Measurements from ENCODE around the gene RMC1.
"Not testable (repeated sequence)": the region's sequence is repeated elsewhere in the genome, so short reads cannot be mapped to it uniquely, and the experiment has no call there.

Gene RMC1

GRCh38 chr18:23503038-23503962 is at the start of gene RMC1:
RMC1 (plus strand) TSS chr18:23503511; CDS start chr18:23503619, 108 bp downstream.
- DNase-seq = peak; percentile 93

DNA sequence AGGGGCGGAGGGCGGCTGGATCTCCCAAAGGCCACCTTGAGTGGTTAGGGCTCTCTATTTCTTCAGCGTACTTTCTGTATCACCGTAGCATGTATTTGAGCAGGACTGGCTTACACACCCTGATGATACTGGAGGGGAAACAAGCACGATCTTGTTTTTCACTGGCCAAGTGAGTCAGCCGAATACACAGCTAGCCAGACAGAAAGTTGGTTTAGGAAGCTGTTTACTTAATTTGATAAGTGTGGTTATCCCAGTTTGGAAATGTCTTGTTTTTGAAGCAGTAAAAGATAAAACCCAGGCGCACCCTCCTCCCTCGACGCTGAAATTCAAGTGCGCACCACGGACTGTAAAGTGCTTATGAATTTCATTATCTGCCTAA is 49.6 kb upstream of the RMC1 start:
- DNase-seq = no peak

- no peak for DNase-seq
Measured at GRCh38 chr18:23456835-23457234, 46.5 kb upstream of the RMC1 start.

DNA sequence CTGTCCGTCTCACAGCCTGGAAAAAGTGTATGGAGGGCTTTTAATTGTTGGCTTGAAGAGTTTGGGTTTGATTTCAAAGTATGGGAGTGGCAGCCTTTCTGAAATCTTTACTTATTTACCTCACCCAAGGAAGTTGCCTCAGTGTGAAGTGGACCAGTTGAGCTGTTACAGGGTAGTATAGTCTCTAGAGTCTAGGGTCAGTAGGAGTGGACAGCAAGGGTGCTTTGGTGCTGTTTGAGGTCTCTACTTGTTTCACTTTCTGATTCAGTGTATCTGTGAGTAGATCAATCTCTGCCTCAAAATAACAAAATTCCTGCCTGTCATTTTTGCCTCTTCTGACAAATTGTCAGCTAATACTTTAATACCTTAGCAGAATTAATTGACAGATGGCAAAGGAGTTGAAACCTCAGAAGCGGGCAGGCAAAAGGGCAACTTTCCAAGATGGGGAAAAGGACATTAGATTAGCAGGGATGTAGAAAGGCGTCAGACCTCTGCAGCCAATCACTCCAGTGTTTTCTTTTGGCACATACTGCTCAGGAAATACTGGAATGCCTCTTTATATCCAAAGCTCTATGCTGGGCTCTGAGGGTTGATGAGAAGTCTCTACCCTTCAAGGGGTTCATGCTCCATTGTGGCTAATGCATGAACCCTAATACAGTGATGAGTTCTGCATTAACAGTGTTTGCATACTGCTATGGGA is 44.3 kb upstream of the RMC1 start:
- DNase-seq = no peak

DNA sequence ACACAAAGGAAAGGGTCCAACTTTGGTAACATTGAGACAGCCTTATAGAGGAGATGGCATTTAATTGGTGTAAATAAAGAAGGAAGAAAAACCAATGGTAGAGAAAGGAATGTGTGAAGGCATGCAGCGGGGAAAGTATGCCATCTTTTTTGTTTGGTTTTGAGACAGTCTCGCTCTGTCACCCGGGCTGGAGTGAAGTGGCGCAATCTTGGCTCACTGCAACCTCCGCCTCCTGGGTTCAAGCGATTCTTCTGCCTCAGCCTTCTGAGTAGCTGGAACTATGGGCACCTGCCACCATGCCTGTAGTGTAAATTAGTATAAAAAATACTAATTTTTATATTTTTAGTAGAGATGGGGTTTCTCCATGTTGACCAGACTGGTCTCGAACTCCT is 43.8 kb upstream of the RMC1 start:
- DNase-seq = no peak

- no peak for DNase-seq
Measured at GRCh38 chr18:23460285-23461273, 42.7 kb upstream of the RMC1 start.

DNA sequence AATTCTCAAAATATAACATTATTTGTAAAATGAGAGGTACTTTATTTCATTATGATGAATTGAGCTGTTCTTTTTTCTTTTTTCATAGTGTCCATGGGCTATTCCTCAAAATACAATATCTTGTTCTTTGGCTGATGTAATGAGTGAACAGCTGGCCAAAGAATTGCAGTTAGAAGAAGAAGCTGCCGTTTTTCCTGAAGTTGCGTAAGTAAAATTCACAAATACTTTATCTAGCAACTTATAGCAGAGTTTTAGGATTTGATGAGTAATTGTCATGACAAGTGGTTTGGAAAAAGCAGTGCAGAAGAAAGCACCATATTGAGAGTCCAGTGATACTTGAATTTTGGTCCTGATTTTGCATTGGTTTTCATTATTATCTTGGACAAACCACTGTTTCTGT is 40.4 kb upstream of the RMC1 start:
- no peak for DNase-seq

DNA sequence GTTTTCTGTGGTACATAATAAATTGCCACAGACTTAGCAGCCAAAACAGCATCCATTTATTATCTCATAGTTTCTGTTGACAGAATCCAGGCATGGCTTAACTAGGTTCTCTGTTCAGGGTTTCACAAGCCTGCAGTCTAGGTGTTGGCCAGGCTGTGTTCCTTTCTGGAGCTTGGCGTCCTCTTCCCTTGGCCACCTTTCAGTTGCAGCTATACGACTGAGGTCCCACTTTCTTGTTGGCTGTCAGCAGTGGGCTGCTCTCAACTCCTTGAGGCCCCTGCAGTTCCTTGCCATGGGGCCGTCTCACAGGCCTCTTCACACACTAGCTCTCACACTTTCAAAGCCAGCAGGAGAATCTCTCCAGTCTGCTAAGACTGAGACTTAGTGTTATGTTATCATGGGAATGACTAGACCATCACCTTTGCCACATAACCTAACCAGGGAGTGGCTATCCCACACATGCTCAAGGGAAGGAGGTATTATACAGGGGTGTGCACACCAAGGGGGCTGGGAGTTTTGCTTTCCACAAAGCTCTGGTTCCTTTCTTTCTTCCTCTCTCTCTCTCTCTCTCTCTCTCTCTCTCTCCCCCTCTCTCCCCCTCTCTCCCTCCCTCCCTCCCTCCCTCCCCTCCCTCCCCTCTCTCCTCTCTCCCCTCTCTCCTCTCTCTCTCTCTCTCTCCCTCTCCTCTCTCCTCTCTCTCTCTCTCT is 34.4 kb upstream of the RMC1 start:
- DNase-seq = no peak

- no peak for DNase-seq
Measured at GRCh38 chr18:23470620-23471387, 32.5 kb upstream of the RMC1 start.

DNA sequence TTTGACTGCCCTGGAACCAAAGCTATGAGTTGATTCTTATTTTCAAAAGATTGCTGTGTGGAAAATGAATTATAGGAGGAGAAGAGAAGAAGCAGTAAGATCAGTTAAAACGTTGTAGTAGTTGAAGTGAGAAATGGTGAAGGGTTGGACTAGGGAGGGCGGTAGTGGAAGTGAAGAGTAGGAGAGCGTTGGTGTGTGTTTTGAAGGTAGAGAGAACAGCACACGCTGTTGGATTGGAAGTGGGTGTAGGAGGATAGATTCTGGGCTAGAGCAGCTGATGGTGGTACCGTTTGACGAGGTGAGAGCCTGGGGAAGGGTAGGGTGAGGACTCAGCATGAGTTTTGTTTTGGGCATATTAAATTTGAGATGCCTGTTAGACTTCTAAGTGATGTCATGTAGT is 31.8 kb upstream of the RMC1 start:
- no peak for DNase-seq

GRCh38 chr18:23479829-23480505 is 23.3 kb upstream of the RMC1 start:
- no peak for DNase-seq

GRCh38 chr18:23484561-23485182 is 18.6 kb upstream of the RMC1 start:
- no peak for DNase-seq

GRCh38 chr18:23485386-23485785 is 17.9 kb upstream of the RMC1 start:
- DNase-seq = no peak

GRCh38 chr18:23487738-23488570 is 15.4 kb upstream of the RMC1 start:
- DNase-seq = no peak

DNA sequence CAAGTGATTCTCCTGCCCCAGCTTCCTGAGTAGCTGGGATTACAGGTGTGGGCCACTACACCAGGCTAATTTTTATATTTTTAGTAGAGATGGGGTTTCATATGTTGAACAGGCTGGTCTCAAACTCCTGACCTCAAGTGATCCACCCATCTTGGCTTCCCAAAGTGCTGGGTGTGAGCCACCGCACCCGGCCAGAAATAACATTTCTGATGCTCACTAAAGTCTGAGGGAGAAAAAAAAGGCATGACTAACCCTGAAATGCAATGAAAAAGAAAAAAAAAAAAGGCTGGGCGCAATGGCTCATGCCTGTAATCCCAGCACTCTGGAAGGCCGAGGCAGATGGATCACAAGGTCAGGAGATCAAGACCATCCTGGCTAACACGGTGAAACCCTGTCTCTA is 13.7 kb upstream of the RMC1 start:
- not testable (repeated sequence) for DNase-seq

GRCh38 chr18:23493654-23494053 is 9.7 kb upstream of the RMC1 start:
- no peak for DNase-seq

DNA sequence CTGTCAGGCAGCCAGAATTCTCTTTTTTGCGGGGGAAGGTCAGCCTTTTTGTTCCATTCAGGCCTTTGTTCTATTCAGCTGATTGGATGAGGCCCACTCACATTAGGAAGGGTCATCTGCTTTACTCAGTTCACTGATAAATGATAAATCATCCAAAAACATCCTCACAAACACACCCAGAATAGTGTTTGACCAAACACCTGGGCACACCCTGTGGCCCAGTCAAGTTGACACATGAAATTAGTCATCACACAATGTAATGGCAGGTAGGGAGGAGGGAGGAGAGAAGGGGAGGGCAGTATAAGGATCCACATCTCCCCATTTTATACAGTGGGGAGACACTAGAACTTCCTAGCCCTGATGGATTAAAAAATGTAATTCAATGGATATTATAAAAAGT is 8.3 kb upstream of the RMC1 start:
- no peak for DNase-seq

DNA sequence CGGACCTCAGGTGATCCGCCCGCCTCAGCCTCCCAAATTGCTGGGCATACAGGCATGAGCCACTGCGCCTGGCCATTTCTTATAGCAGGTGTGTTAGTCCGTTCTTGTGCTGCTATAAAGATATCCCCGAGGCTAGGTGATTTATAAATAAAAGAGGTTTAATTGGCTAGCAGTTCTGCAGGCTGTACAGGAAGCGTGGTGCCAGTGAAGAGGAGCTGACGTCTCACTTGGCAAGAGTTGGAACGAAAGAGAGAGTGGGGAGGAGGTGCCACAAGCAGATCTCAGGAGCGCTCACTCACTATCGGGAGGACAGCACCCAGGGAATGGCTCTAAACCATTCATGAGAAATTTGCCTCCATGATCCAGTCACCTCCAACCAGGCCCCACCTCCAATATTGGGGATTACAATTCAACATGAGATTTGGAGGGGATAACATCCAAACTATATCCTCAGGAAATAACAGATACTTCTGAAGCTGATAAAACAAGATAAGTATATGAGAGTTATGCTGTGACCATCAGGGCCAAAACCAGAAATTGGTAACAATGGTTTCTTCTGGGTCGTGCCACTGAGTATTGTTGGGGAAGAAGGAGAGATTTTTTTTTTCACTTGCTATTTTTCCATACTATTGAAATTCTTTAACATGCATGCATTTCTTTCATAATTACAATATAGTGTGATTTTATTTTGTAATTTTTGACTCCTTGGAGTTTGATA is 7.4 kb upstream of the RMC1 start:
- no peak for DNase-seq

DNA sequence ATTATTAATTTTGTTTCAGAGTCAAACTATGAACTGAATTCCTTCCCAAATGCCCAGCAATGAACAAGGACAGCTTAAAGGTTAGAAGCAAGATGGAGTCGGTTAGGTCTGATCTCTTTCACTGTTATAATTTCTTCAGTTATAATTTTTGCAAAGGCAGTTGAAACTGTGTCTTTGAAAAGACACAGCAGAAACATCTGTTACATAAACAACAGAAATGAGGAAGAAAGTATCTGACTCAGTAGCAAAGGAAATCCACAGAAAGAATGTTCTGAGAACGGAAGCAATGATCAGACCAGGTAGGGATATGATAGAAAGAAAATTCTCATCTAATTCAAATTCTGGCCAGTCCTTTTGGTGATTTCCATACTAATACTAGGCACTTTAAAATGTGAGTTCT is 5.2 kb upstream of the RMC1 start:
- DNase-seq = no peak
